Astrocyte (in vitro differentiated cells and primary cell): ENCODE data around the gene ITGB8. TPM values are rescaled to one million over a fixed set of nuclear protein-coding genes. Genes with fewer than 3 reads are reported as not detected.

Experiments used
- DNase-seq: peaks from one replicate; pipeline ENCODE4 v3.0.0-alpha.2; 2010; ENCODE audit warnings: low read depth
- FAIRE-seq: peaks from 2 replicates; lab custom pipeline; 2011; peaks lifted over from hg19 to GRCh38; lab: Jason Lieb, UNC
- H2AFZ ChIP-seq: 2 replicates; pipeline ENCODE4 v1.6.0; 2012; ENCODE audit warnings: low read depth, low read length, inconsistent platforms
- H3K27ac ChIP-seq: 2 replicates; pipeline ENCODE4 v1.5.1; 2011; ENCODE audit warnings: low read depth, low read length, inconsistent platforms
- H3K27me3 ChIP-seq: 2 replicates; pipeline ENCODE4 v1.6.0; 2011; ENCODE audit warnings: low read length, inconsistent platforms; ENCODE audit not compliant: insufficient read depth
- H3K36me3 ChIP-seq: 2 replicates; pipeline ENCODE4 v1.5.1; 2011; ENCODE audit warnings: low read length, inconsistent platforms; ENCODE audit not compliant: insufficient read depth
- H3K4me1 ChIP-seq: 2 replicates; pipeline ENCODE4 v1.5.1; 2011; ENCODE audit warnings: low read length, inconsistent platforms; ENCODE audit not compliant: insufficient read depth
- H3K4me2 ChIP-seq: 2 replicates; pipeline ENCODE4 v1.6.0; 2012; ENCODE audit warnings: low read length, inconsistent platforms
- H3K4me3 ChIP-seq: 2 replicates; pipeline ENCODE4 v1.5.1; 2011; ENCODE audit warnings: low read depth, mild to moderate bottlenecking, low read length, inconsistent platforms; ENCODE audit not compliant: insufficient read depth
- H3K79me2 ChIP-seq: 2 replicates; pipeline ENCODE4 v1.6.0; 2012; ENCODE audit warnings: mild to moderate bottlenecking, low read length, inconsistent platforms; ENCODE audit not compliant: insufficient read depth
- H3K9ac ChIP-seq: 2 replicates; pipeline ENCODE4 v1.6.0; 2012; ENCODE audit warnings: mild to moderate bottlenecking, low read length, inconsistent platforms
- H3K9me3 ChIP-seq: 2 replicates; pipeline ENCODE4 v1.5.1; 2012; ENCODE audit warnings: low read depth, mild to moderate bottlenecking, low read length, inconsistent platforms; ENCODE audit not compliant: insufficient read depth
- H4K20me1 ChIP-seq: 2 replicates; pipeline ENCODE4 v1.6.0; 2012; ENCODE audit warnings: low read length, inconsistent platforms; ENCODE audit not compliant: insufficient read depth
- H3K27ac Mint-ChIP-seq: one replicate; pipeline ENCODE4 v1.8.0; 2021; ENCODE audit warnings: mild to moderate bottlenecking, mixed read lengths; ENCODE audit not compliant: unreplicated experiment
- H3K27me3 Mint-ChIP-seq: one replicate; pipeline ENCODE4 v1.8.0; 2021; ENCODE audit warnings: low read depth, mixed read lengths; ENCODE audit not compliant: unreplicated experiment
- H3K36me3 Mint-ChIP-seq: one replicate; pipeline ENCODE4 v1.8.0; 2021; ENCODE audit warnings: low read depth, mixed read lengths; ENCODE audit not compliant: unreplicated experiment
- H3K4me1 Mint-ChIP-seq: one replicate; pipeline ENCODE4 v1.8.0; 2021; ENCODE audit warnings: low read depth, mixed read lengths; ENCODE audit not compliant: unreplicated experiment
- H3K4me3 Mint-ChIP-seq: one replicate; pipeline ENCODE4 v1.8.0; 2021; ENCODE audit warnings: mild to moderate bottlenecking, moderate library complexity, mixed read lengths; ENCODE audit not compliant: unreplicated experiment
- H3K9me3 Mint-ChIP-seq: one replicate; pipeline ENCODE4 v1.8.0; 2021; ENCODE audit warnings: mild to moderate bottlenecking, mixed read lengths; ENCODE audit not compliant: unreplicated experiment
- CTCF ChIP-seq: IDR thresholded peaks from 2 replicates; pipeline ENCODE4 v1.5.1; 2011; ENCODE audit warnings: low read depth, mild to moderate bottlenecking, inconsistent platforms, low read length, moderate library complexity; ENCODE audit not compliant: insufficient read depth
- EZH2 ChIP-seq: IDR thresholded peaks from 2 replicates; pipeline ENCODE4 v1.6.1; 2012; ENCODE audit warnings: mild to moderate bottlenecking, low read length, inconsistent platforms; ENCODE audit not compliant: insufficient read depth
- total RNA-seq: library from RNA; stranded (reverse); gene quantifications from 2 replicates; pipeline ENCODE4 v1.2.1, GENCODE V29; 2021

ITGB8 gene
- total RNA-seq, 1 donor from 2014 or later = 10.8 TPM

- Histone ChIP-seq H4K20me1 (peaks cover 38% of the 10 kb centered on the region), H3K9me3 (no peaks in the 10 kb centered on the region), H3K79me2 (peaks cover 81% of the 10 kb centered on the region), H3K27me3 (no peaks in the 10 kb centered on the region), H3K36me3 (no peaks in the 10 kb centered on the region), H3K4me1 (no peaks in the 10 kb centered on the region), H3K27ac (no peak overlapping the region), H3K4me2 (no peak overlapping the region), H2AFZ (no peak overlapping the region), H3K4me3 (no peak overlapping the region), H3K9ac (no peak overlapping the region)
- H3K36me3 Mint-ChIP-seq = peaks cover 3% of the 10 kb centered on the region
- H3K4me1 Mint-ChIP-seq = no peaks in the 10 kb centered on the region
- DNase-seq (no peak), FAIRE-seq (no peak)
- H3K27ac Mint-ChIP-seq = no peak overlapping the region
- no peak overlapping the region for H3K4me3 Mint-ChIP-seq
- no peaks in the 10 kb centered on the region for H3K9me3 Mint-ChIP-seq
- TF ChIP-seq CTCF = no peak
- no peak for TF ChIP-seq EZH2
- no peaks in the 10 kb centered on the region for H3K27me3 Mint-ChIP-seq
Measured at GRCh38 chr7:20343941-20344340, 13.2 kb downstream of the ITGB8 start.

DNA sequence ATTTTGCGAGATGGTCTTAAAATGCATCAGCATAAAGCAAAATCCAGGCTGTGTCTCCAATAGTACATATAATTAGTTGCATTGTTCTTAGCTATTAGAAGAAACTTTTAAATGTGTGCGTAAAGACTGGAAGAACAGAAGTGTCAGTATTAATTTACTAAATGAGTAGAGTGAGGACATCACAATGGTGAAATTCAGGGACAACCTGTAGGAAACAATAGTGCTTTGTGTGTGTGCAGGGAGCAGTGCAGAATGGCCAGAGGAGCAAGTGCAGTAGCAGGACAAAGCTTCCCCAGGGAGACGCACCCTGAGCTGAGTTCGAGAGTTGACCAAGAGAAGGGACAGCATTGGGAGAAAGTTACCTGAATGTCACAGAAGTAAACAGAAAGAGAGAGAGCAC, 13.7 kb downstream of the ITGB8 start:
- H3K4me1 Mint-ChIP-seq = no peaks in the 10 kb centered on the region
- Histone ChIP-seq H3K36me3 (no peaks in the 10 kb centered on the region), H3K4me2 (no peak overlapping the region), H3K9ac (no peak overlapping the region), H4K20me1 (peaks cover 38% of the 10 kb centered on the region), H2AFZ (no peak overlapping the region), H3K27me3 (no peaks in the 10 kb centered on the region), H3K9me3 (no peaks in the 10 kb centered on the region), H3K4me1 (no peaks in the 10 kb centered on the region), H3K79me2 (peaks cover 78% of the 10 kb centered on the region), H3K4me3 (no peak overlapping the region), H3K27ac (no peak overlapping the region)
- no peaks in the 10 kb centered on the region for H3K27me3 Mint-ChIP-seq
- FAIRE-seq (no peak), DNase-seq (no peak)
- H3K36me3 Mint-ChIP-seq = peaks cover 3% of the 10 kb centered on the region
- no peaks in the 10 kb centered on the region for H3K9me3 Mint-ChIP-seq
- H3K27ac Mint-ChIP-seq = no peak overlapping the region
- no peak for TF ChIP-seq EZH2
- H3K4me3 Mint-ChIP-seq = no peak overlapping the region

GRCh38 chr7:20346577-20346976, 15.9 kb downstream of the ITGB8 start:
- Histone ChIP-seq H3K36me3 (no peaks in the 10 kb centered on the region), H3K27me3 (no peaks in the 10 kb centered on the region), H3K27ac (no peak overlapping the region), H3K9me3 (no peaks in the 10 kb centered on the region), H3K79me2 (peaks cover 65% of the 10 kb centered on the region), H3K4me2 (no peak overlapping the region), H4K20me1 (peaks cover 30% of the 10 kb centered on the region), H3K4me1 (peaks cover 11% of the 10 kb centered on the region), H3K9ac (no peak overlapping the region), H3K4me3 (no peak overlapping the region), H2AFZ (no peak overlapping the region)
- H3K9me3 Mint-ChIP-seq = no peaks in the 10 kb centered on the region
- DNase-seq (no peak), FAIRE-seq (no peak)
- peaks cover 6% of the 10 kb centered on the region for H3K4me1 Mint-ChIP-seq
- no peaks in the 10 kb centered on the region for H3K27me3 Mint-ChIP-seq
- TF ChIP-seq EZH2 (no peak), CTCF (no peak)
- no peaks in the 10 kb centered on the region for H3K36me3 Mint-ChIP-seq
- no peak overlapping the region for H3K4me3 Mint-ChIP-seq
- H3K27ac Mint-ChIP-seq = no peak overlapping the region
